GM18499 (cell line): ENCODE results near the gene NWD2.

Experiments
- ATAC-seq: cut with Tn5 transposase; IDR thresholded peaks from one replicate; pipeline ENCODE4 v1.9.1; 2021; ENCODE audit warnings: moderate number of reproducible peaks; ENCODE audit not compliant: insufficient read depth, unreplicated experiment

Gene NWD2

GRCh38 chr4:37279894-37280592 lies 35.5 kb downstream of the NWD2 start:
- no peak for ATAC-seq

GRCh38 chr4:37299468-37299867 lies 54.9 kb downstream of the NWD2 start:
- ATAC-seq: no peak

GRCh38 chr4:37304612-37305011 lies 60.1 kb downstream of the NWD2 start:
- ATAC-seq: no peak

- ATAC-seq: peak; percentile 78
These were observed 61.4 kb downstream of the NWD2 start for GRCh38 chr4:37305984-37306383.

GRCh38 chr4:37317104-37317643 lies 72.6 kb downstream of the NWD2 start:
- ATAC-seq: no peak

GRCh38 chr4:37320513-37321235 lies 76.1 kb downstream of the NWD2 start:
- ATAC-seq: no peak

- no peak for ATAC-seq
These were observed 77.6 kb downstream of the NWD2 start for GRCh38 chr4:37322122-37322521.

- ATAC-seq: no peak
These were observed 80.0 kb downstream of the NWD2 start for GRCh38 chr4:37324546-37324945.

- no peak for ATAC-seq
These were observed 82.3 kb downstream of the NWD2 start for GRCh38 chr4:37326852-37327251.

- no peak for ATAC-seq
These were observed 94.4 kb downstream of the NWD2 start for GRCh38 chr4:37338972-37339371.

GRCh38 chr4:37358748-37359147 lies 114.2 kb downstream of the NWD2 start:
- ATAC-seq: no peak

GRCh38 chr4:37359261-37359660 lies 114.7 kb downstream of the NWD2 start:
- ATAC-seq: no peak

- no peak for ATAC-seq
These were observed 121.3 kb downstream of the NWD2 start for GRCh38 chr4:37365888-37366287.

- ATAC-seq: no peak
These were observed 123.4 kb downstream of the NWD2 start for GRCh38 chr4:37367901-37368300.

GRCh38 chr4:37370052-37370451 lies 125.5 kb downstream of the NWD2 start:
- ATAC-seq: no peak

GRCh38 chr4:37381040-37381668 lies 136.6 kb downstream of the NWD2 start:
- ATAC-seq: no peak

GRCh38 chr4:37383579-37384229 lies 139.2 kb downstream of the NWD2 start:
- no peak for ATAC-seq

- no peak for ATAC-seq
These were observed 140.9 kb downstream of the NWD2 start for GRCh38 chr4:37385424-37385823.

GRCh38 chr4:37388681-37389365 lies 144.3 kb downstream of the NWD2 start:
- no peak for ATAC-seq

- ATAC-seq: no peak
These were observed 144.8 kb downstream of the NWD2 start for GRCh38 chr4:37389366-37389765.
